B cell (primary cell): Measurements from ENCODE around the gene TRNAU1AP. TPM values are rescaled to one million over a fixed set of nuclear protein-coding genes. Genes with fewer than 3 reads are reported as not detected.
"Not testable (repeated sequence)": the region's sequence is repeated elsewhere in the genome, so short reads cannot be mapped to it uniquely, and the experiment has no call there.

Experiments used
- ATAC-seq: fragments of 200-7000 bp; cut with Tn5 transposase; one replicate; pipeline ENCODE4 v1.10.0; 2021; ENCODE audit warnings: low read depth, mild to moderate bottlenecking, moderate number of reproducible peaks, moderate library complexity
- CTCF ChIA-PET: fragments of 350-600 bp; sonication (Branson Sonifier 250); formaldehyde crosslinking; loops from one replicate; lab custom pipeline; 2021; ENCODE audit warnings: antibody characterized with exemption, inconsistent platforms; lab: Charles Lee
- POLR2A ChIA-PET: fragments of 350-600 bp; sonication (Branson Sonifier 250); formaldehyde crosslinking; loops from one replicate; lab custom pipeline; 2021; ENCODE audit warnings: antibody characterized with exemption; lab: Charles Lee
- DNase-seq: peaks from one replicate; pipeline ENCODE4 v3.0.0; 2013
- H2AFZ ChIP-seq: 2 replicates; pipeline ENCODE4 v1.6.1; 2012; ENCODE audit warnings: mild to moderate bottlenecking, low read depth, low read length; ENCODE audit not compliant: insufficient read depth, poor library complexity, severe bottlenecking
- H3K27ac ChIP-seq, 2 donors: 1 replicate in 1 of 2; 2 replicates in 1 of 2; pipeline ENCODE4 v1.5.1; 2012 to 2013; ENCODE audit warnings: low read length in 2 of 2, mild to moderate bottlenecking in 2 of 2, moderate library complexity in 1 of 2
- H3K27me3 ChIP-seq, 4 experiments: fragments of 200-600 bp in 1 of 4; sonication (generic) in 1 of 4; replicated peaks in 1 of 4; 1 replicate in 2 of 4; 2 replicates in 2 of 4; pipeline versions ENCODE4 v1.6.1 to v1.7.0; 2013 to 2016; ENCODE audit warnings: low read length in 3 of 4, mild to moderate bottlenecking in 2 of 4, mixed read lengths in 1 of 4, moderate library complexity in 1 of 4; ENCODE audit not compliant: insufficient read depth in 4 of 4, control insufficient read depth in 3 of 4; ENCODE audit errors: control extremely low read depth in 1 of 4
- H3K36me3 ChIP-seq, 2 experiments: replicated peaks in 1 of 2; 1 replicate in 1 of 2; 2 replicates in 1 of 2; pipeline versions ENCODE4 v1.6.1 to v1.7.1; 2013; ENCODE audit warnings: low read length in 1 of 2; ENCODE audit not compliant: insufficient read depth in 2 of 2, control insufficient read depth in 1 of 2; ENCODE audit errors: control extremely low read depth in 1 of 2, extremely low read depth in 1 of 2
- H3K4me1 ChIP-seq, 2 donors: fragments of 200-600 bp in 1 of 2; sonication (generic) in 1 of 2; 1 replicate in 1 of 2; 2 replicates in 1 of 2; pipeline versions ENCODE4 v1.5.1 to v1.6.1; 2013 to 2017; ENCODE audit warnings: low read length in 2 of 2; ENCODE audit not compliant: control insufficient read depth in 2 of 2, insufficient read depth in 2 of 2
- H3K4me2 ChIP-seq: replicated peaks from 2 replicates; pipeline ENCODE3; 2012; ENCODE audit warnings: mild to moderate bottlenecking, low read depth, low read length; ENCODE audit not compliant: poor library complexity, severe bottlenecking
- H3K4me3 ChIP-seq, 5 experiments: fragments of 200-600 bp in 1 of 5; sonication (generic) in 1 of 5; 1 replicate in 3 of 5; 2 replicates in 2 of 5; pipeline versions ENCODE4 v1.5.1 to v1.7.0; 2011 to 2016; ENCODE audit warnings: low read length in 4 of 5, mild to moderate bottlenecking in 4 of 5, low read depth in 2 of 5, control low read depth in 1 of 5, moderate library complexity in 1 of 5; ENCODE audit not compliant: insufficient read depth in 1 of 5; ENCODE audit errors: control extremely low read depth in 1 of 5, extremely low read depth in 1 of 5
- H3K79me2 ChIP-seq: fragments of 200-600 bp; sonication (generic); one replicate; pipeline ENCODE4 v1.6.0; 2016; ENCODE audit warnings: low read length; ENCODE audit not compliant: control insufficient read depth, insufficient read depth
- H3K9ac ChIP-seq: fragments of 200-600 bp; sonication (generic); 2 replicates; pipeline ENCODE4 v1.6.1; 2017; ENCODE audit warnings: mild to moderate bottlenecking, low read length, moderate library complexity
- H3K9me3 ChIP-seq, 3 donors: one replicate each; pipeline versions ENCODE4 v1.6.1 to v1.7.1; 2013; ENCODE audit warnings: low read length in 2 of 3; ENCODE audit not compliant: control insufficient read depth in 2 of 3, insufficient read depth in 1 of 3; ENCODE audit errors: control extremely low read depth in 1 of 3
- H4K20me1 ChIP-seq: 2 replicates; pipeline ENCODE4 v1.6.0; 2012; ENCODE audit warnings: mild to moderate bottlenecking, low read length; ENCODE audit not compliant: insufficient read depth, control insufficient read depth, poor library complexity, severe bottlenecking
- H3K27ac Mint-ChIP-seq: one replicate; pipeline ENCODE4 v1.8.0; 2021; ENCODE audit warnings: mixed read lengths
- H3K27me3 Mint-ChIP-seq: one replicate; pipeline ENCODE4 v1.8.0; 2021; ENCODE audit warnings: mixed read lengths
- H3K4me1 Mint-ChIP-seq: one replicate; pipeline ENCODE4 v1.8.0; 2021; ENCODE audit warnings: mixed read lengths
- H3K4me3 Mint-ChIP-seq: one replicate; pipeline ENCODE4 v1.8.0; 2021; ENCODE audit warnings: mixed read lengths
- H3K9me3 Mint-ChIP-seq: one replicate; pipeline ENCODE4 v1.8.0; 2022; ENCODE audit warnings: mixed read lengths; ENCODE audit not compliant: insufficient read depth
- EZH2 ChIP-seq: IDR thresholded peaks from 2 replicates; pipeline ENCODE4 v1.6.1; 2012; ENCODE audit warnings: borderline replicate concordance, low read depth, mild to moderate bottlenecking, moderate library complexity, low read length; ENCODE audit not compliant: insufficient read depth, poor library complexity, severe bottlenecking
- WGBS: methylation state at CpG from one replicate; pipeline ENCODE4 v1.1.5; 2013; ENCODE audit warnings: missing lambda C conversion rate; ENCODE audit not compliant: insufficient coverage; 5-methylcytosine and 5-hydroxymethylcytosine counted together
- intact Hi-C: fragments of 100-400 bp; cut with micrococcal nuclease; formaldehyde crosslinking; loops from one replicate; pipeline ENCODE4 v1.10.0; 2022
- polyA plus RNA-seq: library from polyadenylated mRNA; depleted of rRNA; stranded (reverse); fragments of >200 nt; gene quantifications from 2 replicates; pipeline ENCODE4 v1.2.3, GENCODE V29; 2012
- total RNA-seq, 2 donors: library from RNA; stranded (reverse); fragments of 120-200 nt in 1 of 2; gene quantifications; 1 replicate in 1 of 2; 2 replicates in 1 of 2; pipeline versions ENCODE4 v1.2.3 to v1.2.4, GENCODE V29; 2013 to 2022
- TF ChIP-seq, protein P1 (sequence below): fragments of 200-600 bp; IDR thresholded peaks from one replicate; pipeline ENCODE4 v1.8.0; 2022; ENCODE audit warnings: antibody characterized with exemption, mild to moderate bottlenecking

The TRNAU1AP gene
- total and polyA plus RNA-seq, 2 donors (not counting 1 experiment from before 2014, with no cell fraction given) = 39.8 to 45.2 TPM

DNA sequence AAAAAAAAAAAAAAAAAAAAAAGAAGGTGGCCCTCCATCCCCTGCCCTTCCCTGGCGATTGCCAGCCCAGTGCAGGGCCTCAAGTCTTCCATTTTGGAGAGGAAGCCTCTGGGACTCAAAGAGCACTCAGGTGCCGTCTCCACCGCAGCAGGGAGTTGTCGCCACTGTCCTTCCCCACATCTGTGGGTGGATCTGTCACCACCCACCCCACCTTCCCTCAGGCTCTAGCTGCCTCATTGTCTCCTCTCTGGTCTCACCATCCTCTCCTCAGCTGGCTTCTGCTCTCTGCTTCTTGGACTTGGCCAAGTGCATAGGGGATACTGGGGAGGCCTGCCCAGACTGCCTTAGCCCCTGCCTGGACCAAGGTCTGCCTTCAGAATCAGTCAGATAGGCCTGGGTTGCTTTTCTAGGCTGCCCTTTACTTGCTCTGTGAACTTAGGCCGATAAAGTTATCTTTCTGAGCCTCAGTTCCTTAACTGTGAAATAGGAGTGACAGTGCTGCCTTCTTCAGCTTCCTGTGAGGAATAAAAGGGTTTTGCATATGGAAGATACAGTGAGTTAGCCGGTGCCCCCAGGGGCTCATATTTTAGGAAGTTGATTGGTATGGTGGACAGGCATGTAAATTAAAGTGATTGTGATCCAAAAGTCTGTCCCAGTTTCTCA, 31.3 kb upstream of the TRNAU1AP start:
- no peaks in the 10 kb centered on the region for H3K27me3 Mint-ChIP-seq
- no peak for TF ChIP-seq EZH2
- TF ChIP-seq, protein P1, sequence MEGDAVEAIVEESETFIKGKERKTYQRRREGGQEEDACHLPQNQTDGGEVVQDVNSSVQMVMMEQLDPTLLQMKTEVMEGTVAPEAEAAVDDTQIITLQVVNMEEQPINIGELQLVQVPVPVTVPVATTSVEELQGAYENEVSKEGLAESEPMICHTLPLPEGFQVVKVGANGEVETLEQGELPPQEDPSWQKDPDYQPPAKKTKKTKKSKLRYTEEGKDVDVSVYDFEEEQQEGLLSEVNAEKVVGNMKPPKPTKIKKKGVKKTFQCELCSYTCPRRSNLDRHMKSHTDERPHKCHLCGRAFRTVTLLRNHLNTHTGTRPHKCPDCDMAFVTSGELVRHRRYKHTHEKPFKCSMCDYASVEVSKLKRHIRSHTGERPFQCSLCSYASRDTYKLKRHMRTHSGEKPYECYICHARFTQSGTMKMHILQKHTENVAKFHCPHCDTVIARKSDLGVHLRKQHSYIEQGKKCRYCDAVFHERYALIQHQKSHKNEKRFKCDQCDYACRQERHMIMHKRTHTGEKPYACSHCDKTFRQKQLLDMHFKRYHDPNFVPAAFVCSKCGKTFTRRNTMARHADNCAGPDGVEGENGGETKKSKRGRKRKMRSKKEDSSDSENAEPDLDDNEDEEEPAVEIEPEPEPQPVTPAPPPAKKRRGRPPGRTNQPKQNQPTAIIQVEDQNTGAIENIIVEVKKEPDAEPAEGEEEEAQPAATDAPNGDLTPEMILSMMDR = no peak
- intact Hi-C loops = no loop called here
- DNase-seq = no peak
- CTCF ChIA-PET = no interaction called here
- H3K27ac Mint-ChIP-seq = no peak overlapping the region
- Histone ChIP-seq H3K4me3 (no peak overlapping the region), H3K27me3 (no peaks in the 10 kb centered on the region), H3K36me3 (no peaks in the 10 kb centered on the region), H4K20me1 (no peaks in the 10 kb centered on the region), H3K79me2 (peaks cover 59% of the 10 kb centered on the region), H3K9me3 (no peaks in the 10 kb centered on the region), H3K9ac (no peak overlapping the region), H3K4me1 (peaks cover 11 to 15% of the 10 kb centered on the region in 2 donors), H2AFZ (no peak overlapping the region), H3K4me2 (no peak overlapping the region), H3K27ac (no peak overlapping the region)
- H3K4me1 Mint-ChIP-seq = peaks cover 24% of the 10 kb centered on the region
- POLR2A ChIA-PET = no interaction called here
- peak overlapping the region; percentile 37 for H3K4me3 Mint-ChIP-seq
- no peaks in the 10 kb centered on the region for H3K9me3 Mint-ChIP-seq
- no peak for ATAC-seq
- 93% methylated on average over 6 of the region's 6 CpGs for WGBS

DNA sequence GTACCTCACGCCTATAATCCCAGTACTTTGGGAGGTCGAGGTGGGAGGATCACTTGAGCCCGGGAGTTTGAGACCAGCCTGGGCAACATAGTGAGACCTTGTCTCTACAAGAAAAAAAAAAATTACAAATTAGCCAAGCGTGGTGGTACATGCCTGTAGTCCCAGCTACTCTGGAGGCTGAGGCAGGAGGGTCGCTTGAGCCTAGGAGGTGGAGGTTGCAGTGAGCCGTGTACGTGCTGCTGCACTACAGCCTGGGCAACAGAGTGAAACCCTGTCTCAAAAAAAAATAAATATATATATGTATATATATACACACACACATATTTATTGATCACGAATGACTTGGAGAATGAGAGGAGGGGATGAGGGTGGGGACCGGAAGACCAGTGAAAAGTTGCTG, 30.3 kb upstream of the TRNAU1AP start:
- H3K4me3 ChIP-seq, H3K4me3 Mint-ChIP-seq, H3K9ac ChIP-seq, intact Hi-C loops, H3K27me3 Mint-ChIP-seq, H3K9me3 Mint-ChIP-seq, ATAC-seq, H2AFZ ChIP-seq, DNase-seq, H3K4me2 ChIP-seq, H3K27ac ChIP-seq, H4K20me1 ChIP-seq, H3K36me3 ChIP-seq, H3K9me3 ChIP-seq, H3K27me3 ChIP-seq, H3K27ac Mint-ChIP-seq: not testable (repeated sequence)
- ChIA-PET POLR2A (interaction anchor here (1.2 kb wide), 1 partner anchor 16 kb away, joined by 4 read pairs; no protein-coding TSS in a partner anchor), CTCF (interaction anchor here (0.6 kb wide), 1 partner anchor 113 kb away, joined by 5 read pairs; no protein-coding TSS in a partner anchor)
- peaks cover 19% of the 10 kb centered on the region for H3K4me1 Mint-ChIP-seq
- 93% methylated on average over 3 of the region's 9 CpGs for WGBS
- Histone ChIP-seq H3K4me1 (peaks cover 10 to 14% of the 10 kb centered on the region in 2 donors), H3K79me2 (peaks cover 59% of the 10 kb centered on the region)

DNA sequence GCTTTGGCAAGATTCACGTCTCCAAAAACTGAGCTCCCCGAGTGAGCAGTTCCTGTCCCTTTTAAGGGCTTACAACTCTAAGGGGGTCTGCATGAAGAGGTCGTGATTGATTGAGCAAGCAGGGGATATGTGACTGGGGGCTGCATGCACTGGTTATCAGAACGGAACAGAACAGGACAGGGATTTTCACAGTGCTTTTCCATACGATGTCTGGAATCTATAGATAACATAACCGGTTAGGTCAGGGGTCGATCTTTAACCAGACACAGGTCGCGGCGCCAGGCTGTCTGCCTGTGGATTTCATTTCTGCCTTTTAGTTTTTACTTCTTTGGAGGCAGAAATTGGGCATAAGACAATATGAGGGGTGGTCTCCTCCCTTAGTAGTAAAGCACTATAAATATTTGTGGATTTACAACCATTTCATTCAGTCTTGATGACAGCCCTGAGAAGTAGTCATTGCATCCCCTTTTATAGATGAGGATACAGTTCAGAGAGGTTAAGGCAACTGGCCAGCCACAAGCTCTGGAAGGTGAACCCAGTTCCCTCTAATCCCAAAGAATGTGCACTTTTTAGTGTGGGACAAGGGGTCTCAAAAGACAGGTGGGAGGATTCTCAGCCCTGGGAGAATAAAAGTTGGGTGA, 27.8 kb upstream of the TRNAU1AP start:
- H3K4me1 ChIP-seq, H3K27ac ChIP-seq, H2AFZ ChIP-seq, intact Hi-C loops, H3K4me2 ChIP-seq, H3K27ac Mint-ChIP-seq, H3K4me1 Mint-ChIP-seq, H3K4me3 Mint-ChIP-seq, CTCF ChIA-PET, H4K20me1 ChIP-seq, H3K9me3 ChIP-seq, H3K9me3 Mint-ChIP-seq, H3K36me3 ChIP-seq, H3K27me3 ChIP-seq, H3K4me3 ChIP-seq, POLR2A ChIA-PET, DNase-seq, ATAC-seq, H3K27me3 Mint-ChIP-seq, H3K9ac ChIP-seq: not testable (repeated sequence)
- peaks cover 43% of the 10 kb centered on the region for H3K79me2 ChIP-seq
- 91% methylated on average over 3 of the region's 10 CpGs for WGBS
